Lower lobe of right lung (tissue), 2 donors: ENCODE measurements around the gene PIK3R4. TPM values are rescaled to one million over a fixed set of nuclear protein-coding genes. Genes with fewer than 3 reads are reported as not detected.

Experiments used
- ATAC-seq, 2 donors: fragments of 200-7000 bp; cut with Tn5 transposase; one replicate each; pipeline ENCODE4 v1.9.1; 2020 to 2022; ENCODE audit warnings: mild to moderate bottlenecking in 2 of 2, moderate library complexity in 2 of 2
- DNase-seq: peaks from one replicate; pipeline ENCODE4 v3.0.0-alpha.2; 2020
- H3K27ac ChIP-seq: fragments of 200-600 bp; one replicate; pipeline ENCODE4 v1.8.0; 2022
- H3K27me3 ChIP-seq: fragments of 200-600 bp; one replicate; pipeline ENCODE4 v1.8.0; 2022; ENCODE audit warnings: low read depth
- H3K36me3 ChIP-seq: fragments of 200-600 bp; one replicate; pipeline ENCODE4 v1.8.0; 2022; ENCODE audit warnings: mild to moderate bottlenecking
- H3K4me1 ChIP-seq: fragments of 200-600 bp; one replicate; pipeline ENCODE4 v1.8.0; 2022
- H3K4me3 ChIP-seq: fragments of 200-600 bp; one replicate; pipeline ENCODE4 v1.8.0; 2022; ENCODE audit warnings: mild to moderate bottlenecking
- H3K9me3 ChIP-seq: fragments of 200-600 bp; one replicate; pipeline ENCODE4 v1.8.0; 2022
- CTCF ChIP-seq: fragments of 200-600 bp; IDR thresholded peaks from one replicate; pipeline ENCODE4 v1.8.0; 2022; ENCODE audit warnings: antibody characterized with exemption, mild to moderate bottlenecking
- intact Hi-C: fragments of 100-400 bp; cut with DNase I; formaldehyde crosslinking; loops from one replicate; pipeline ENCODE4 v1.11.0; 2022
- total RNA-seq: library from RNA; stranded (reverse); fragmentation: NEBNext Ultra II Directional; extraction: Animal tissue kit (Norgen Biotek cat#: 25700); gene quantifications from one replicate; pipeline ENCODE4 v1.2.1, GENCODE V29; 2021
- donor health status: DM: no; HTN: yes; CAD: no; lungs with severe emphysema.

PIK3R4 gene
- total RNA-seq, 1 donor from 2014 or later: 26.3 TPM

GRCh38 chr3:130741946-130742610, 4.6 kb downstream of the PIK3R4 start:
- Histone ChIP-seq H3K4me1 (peaks cover 46% of the 10 kb centered on the region), H3K27me3 (no peaks in the 10 kb centered on the region), H3K36me3 (peaks cover 22% of the 10 kb centered on the region), H3K27ac (no peak overlapping the region), H3K9me3 (no peaks in the 10 kb centered on the region), H3K4me3 (no peak overlapping the region)
- TF ChIP-seq CTCF: no peak
- intact Hi-C loops: no loop called here
- ATAC-seq: no peak
- no peak for DNase-seq

- Histone ChIP-seq H3K27ac (no peak overlapping the region), H3K9me3 (no peaks in the 10 kb centered on the region), H3K27me3 (no peaks in the 10 kb centered on the region), H3K4me3 (no peak overlapping the region), H3K4me1 (peaks cover 34% of the 10 kb centered on the region), H3K36me3 (peaks cover 27% of the 10 kb centered on the region)
- TF ChIP-seq CTCF: no peak
- intact Hi-C loops: no loop called here
- DNase-seq (no peak), ATAC-seq (no peak)
These were observed 6.8 kb downstream of the PIK3R4 start for GRCh38 chr3:130739848-130740247.

GRCh38 chr3:130738241-130738640, 8.4 kb downstream of the PIK3R4 start:
- intact Hi-C loops: no loop called here
- Histone ChIP-seq H3K4me1 (peaks cover 18% of the 10 kb centered on the region), H3K27ac (no peak overlapping the region), H3K36me3 (peaks cover 30% of the 10 kb centered on the region), H3K4me3 (no peak overlapping the region), H3K27me3 (no peaks in the 10 kb centered on the region), H3K9me3 (no peaks in the 10 kb centered on the region)
- no peak for TF ChIP-seq CTCF
- DNase-seq (no peak), ATAC-seq (no peak)

- DNase-seq (no peak), ATAC-seq (no peak)
- Histone ChIP-seq H3K9me3 (no peaks in the 10 kb centered on the region), H3K27me3 (no peaks in the 10 kb centered on the region), H3K4me3 (no peak overlapping the region), H3K27ac (no peak overlapping the region), H3K36me3 (peaks cover 35% of the 10 kb centered on the region), H3K4me1 (peaks cover 13% of the 10 kb centered on the region)
- intact Hi-C loops: no loop called here
- TF ChIP-seq CTCF: no peak
These were observed 9.0 kb downstream of the PIK3R4 start for GRCh38 chr3:130737622-130738021.

- H3K27me3 ChIP-seq: no peaks in the 10 kb centered on the region
- no peaks in the 10 kb centered on the region for H3K9me3 ChIP-seq
- H3K36me3 ChIP-seq: peaks cover 25% of the 10 kb centered on the region
- H3K4me1 ChIP-seq: peaks cover under 1% of the 10 kb centered on the region
- peak overlapping the region; percentile 49 for H3K27ac ChIP-seq
- H3K4me3 ChIP-seq: no peak overlapping the region
- ATAC-seq (no peak), DNase-seq (no peak)
- TF ChIP-seq CTCF: no peak
- intact Hi-C loops: no loop called here
These were observed 13.3 kb downstream of the PIK3R4 start for GRCh38 chr3:130733236-130733875.
